Naive B cell (primary cell): Measurements from ENCODE around the gene TGM6. TPM values are rescaled to one million over a fixed set of nuclear protein-coding genes. Genes with fewer than 3 reads are reported as not detected.

Experiments used
- ATAC-seq, 2 donors: fragments of 150-1000 bp; cut with Tn5 transposase; 2 replicates each; pipeline ENCODE4 v1.10.0; 2021; ENCODE audit warnings: low read depth in 2 of 2, mild to moderate bottlenecking in 2 of 2, moderate library complexity in 2 of 2
- DNase-seq: peaks from one replicate; pipeline ENCODE4 v3.0.0; 2022
- H3K27ac Mint-ChIP-seq, 6 donors: one replicate each; pipeline ENCODE4 v1.8.0; 2020 to 2022; ENCODE audit warnings: mild to moderate bottlenecking in 6 of 6, mixed read lengths in 6 of 6, moderate library complexity in 5 of 6, inconsistent platforms in 2 of 6
- H3K27me3 Mint-ChIP-seq, 3 donors: one replicate each; pipeline ENCODE4 v1.8.0; 2021 to 2022; ENCODE audit warnings: mixed read lengths in 3 of 3, mild to moderate bottlenecking in 1 of 3
- H3K36me3 Mint-ChIP-seq, 2 donors: one replicate each; pipeline ENCODE4 v1.8.0; 2020 to 2022; ENCODE audit warnings: mixed read lengths in 2 of 2, inconsistent platforms in 1 of 2, mild to moderate bottlenecking in 1 of 2
- H3K4me1 Mint-ChIP-seq, 3 donors: one replicate each; pipeline ENCODE4 v1.8.0; 2020 to 2022; ENCODE audit warnings: mixed read lengths in 3 of 3, inconsistent platforms in 1 of 3, mild to moderate bottlenecking in 1 of 3, moderate library complexity in 1 of 3
- H3K4me3 Mint-ChIP-seq, 8 donors: one replicate each; pipeline ENCODE4 v1.8.0; 2020 to 2022; ENCODE audit warnings: mild to moderate bottlenecking in 8 of 8, mixed read lengths in 8 of 8, moderate library complexity in 8 of 8, inconsistent platforms in 2 of 8
- H3K9me3 Mint-ChIP-seq, 7 donors: one replicate each; pipeline ENCODE4 v1.8.0; 2020 to 2022; ENCODE audit warnings: mixed read lengths in 7 of 7, mild to moderate bottlenecking in 5 of 7, inconsistent platforms in 2 of 7, moderate library complexity in 1 of 7
- polyA plus RNA-seq, 6 donors: library from polyadenylated mRNA; unstranded; fragments of 300-500 nt; fragmentation: Illumina TruSeq; gene quantifications; one replicate each; pipeline ENCODE4 v1.2.3, GENCODE V29; 2021; ENCODE audit warnings: low read depth in 6 of 6

The TGM6 gene
- polyA plus RNA-seq, 6 donors from 2014 or later, result not detected

- peaks cover 0 to 2% (median 0%) of the 10 kb centered on the region in 3 donors for H3K4me1 Mint-ChIP-seq
- ATAC-seq (no peak), DNase-seq (no peak)
- H3K27ac Mint-ChIP-seq, result peak overlapping the region in 1 of 6 donors; percentile 72
- H3K27me3 Mint-ChIP-seq, result no peaks in the 10 kb centered on the region
- no peak overlapping the region for H3K4me3 Mint-ChIP-seq
- H3K9me3 Mint-ChIP-seq, result no peaks in the 10 kb centered on the region
- H3K36me3 Mint-ChIP-seq, result peaks cover 6 to 16% of the 10 kb centered on the region in 2 donors
These were observed 75.2 kb downstream of the TGM6 start for GRCh38 chr20:2455771-2456497.

GRCh38 chr20:2458919-2459499 is 78.3 kb downstream of the TGM6 start:
- Mint-ChIP-seq H3K36me3 (peaks cover 20 to 38% of the 10 kb centered on the region in 2 donors), H3K27ac (peak overlapping the region in 2 of 6 donors; percentile 15 to 22), H3K9me3 (no peaks in the 10 kb centered on the region), H3K4me3 (no peak overlapping the region), H3K4me1 (peaks cover 0 to 2% (median 0%) of the 10 kb centered on the region in 3 donors), H3K27me3 (no peaks in the 10 kb centered on the region)
- ATAC-seq (no peak), DNase-seq (no peak)

GRCh38 chr20:2459981-2460751 is 79.5 kb downstream of the TGM6 start:
- Mint-ChIP-seq H3K36me3 (peaks cover 20 to 38% of the 10 kb centered on the region in 2 donors), H3K9me3 (no peaks in the 10 kb centered on the region), H3K4me3 (no peak overlapping the region), H3K27ac (peak overlapping the region in 1 of 6 donors; percentile 67), H3K27me3 (no peaks in the 10 kb centered on the region), H3K4me1 (peaks cover 0 to 2% (median 1%) of the 10 kb centered on the region in 3 donors)
- ATAC-seq (no peak), DNase-seq (no peak)

GRCh38 chr20:2460752-2461424 is 80.2 kb downstream of the TGM6 start:
- H3K4me1 Mint-ChIP-seq, result peaks cover 4 to 9% (median 7%) of the 10 kb centered on the region in 3 donors
- no peak overlapping the region for H3K4me3 Mint-ChIP-seq
- peaks cover 27 to 45% of the 10 kb centered on the region in 2 donors for H3K36me3 Mint-ChIP-seq
- ATAC-seq, result no peak
- H3K27ac Mint-ChIP-seq, result peak overlapping the region in 1 of 6 donors; percentile 46
- no peaks in the 10 kb centered on the region for H3K9me3 Mint-ChIP-seq
- H3K27me3 Mint-ChIP-seq, result no peaks in the 10 kb centered on the region
- no peak for DNase-seq

GRCh38 chr20:2462484-2462883 is 81.8 kb downstream of the TGM6 start:
- ATAC-seq (no peak), DNase-seq (no peak)
- Mint-ChIP-seq H3K27me3 (no peaks in the 10 kb centered on the region), H3K36me3 (peaks cover 33 to 51% of the 10 kb centered on the region in 2 donors), H3K4me3 (no peak overlapping the region), H3K9me3 (no peaks in the 10 kb centered on the region), H3K4me1 (peaks cover 8 to 14% (median 11%) of the 10 kb centered on the region in 3 donors), H3K27ac (peak overlapping the region in 1 of 6 donors; percentile 66)

GRCh38 chr20:2463616-2464365 is 83.1 kb downstream of the TGM6 start:
- peaks cover 16 to 27% (median 20%) of the 10 kb centered on the region in 3 donors for H3K4me1 Mint-ChIP-seq
- no peak overlapping the region for H3K4me3 Mint-ChIP-seq
- H3K27me3 Mint-ChIP-seq, result no peaks in the 10 kb centered on the region
- no peaks in the 10 kb centered on the region for H3K9me3 Mint-ChIP-seq
- H3K27ac Mint-ChIP-seq, result no peak overlapping the region
- ATAC-seq, result no peak
- no peak for DNase-seq
- H3K36me3 Mint-ChIP-seq, result peaks cover 33 to 57% of the 10 kb centered on the region in 2 donors

GRCh38 chr20:2465100-2465499 is 84.4 kb downstream of the TGM6 start:
- ATAC-seq (peak; percentile 21 to 29), DNase-seq (peak; percentile 18)
- no peaks in the 10 kb centered on the region for H3K27me3 Mint-ChIP-seq
- peaks cover 22 to 37% (median 32%) of the 10 kb centered on the region in 3 donors for H3K4me1 Mint-ChIP-seq
- peaks cover 30 to 55% of the 10 kb centered on the region in 2 donors for H3K36me3 Mint-ChIP-seq
- peak overlapping the region in 1 of 6 donors; percentile 57 for H3K27ac Mint-ChIP-seq
- H3K4me3 Mint-ChIP-seq, result no peak overlapping the region
- no peaks in the 10 kb centered on the region for H3K9me3 Mint-ChIP-seq

GRCh38 chr20:2467412-2467811 is 86.7 kb downstream of the TGM6 start:
- ATAC-seq, result no peak
- H3K27ac Mint-ChIP-seq, result peak overlapping the region in 2 of 6 donors; percentile 64 to 84
- peaks cover 33 to 47% (median 41%) of the 10 kb centered on the region in 3 donors for H3K4me1 Mint-ChIP-seq
- peaks cover 0 to 4% (median 0%) of the 10 kb centered on the region in 7 donors for H3K9me3 Mint-ChIP-seq
- no peak for DNase-seq
- peak overlapping the region in 3 of 8 donors; percentile 1 to 98 (median 2) for H3K4me3 Mint-ChIP-seq
- no peaks in the 10 kb centered on the region for H3K27me3 Mint-ChIP-seq
- H3K36me3 Mint-ChIP-seq, result peaks cover 20 to 39% of the 10 kb centered on the region in 2 donors

- H3K4me1 Mint-ChIP-seq, result peaks cover 33 to 47% (median 43%) of the 10 kb centered on the region in 3 donors
- peaks cover 0 to 4% (median 0%) of the 10 kb centered on the region in 7 donors for H3K9me3 Mint-ChIP-seq
- no peak for DNase-seq
- peaks cover 13 to 31% of the 10 kb centered on the region in 2 donors for H3K36me3 Mint-ChIP-seq
- H3K27ac Mint-ChIP-seq, result peak overlapping the region in 2 of 6 donors; percentile 98 to 99
- no peak for ATAC-seq
- peak overlapping the region in 7 of 8 donors; percentile 16 to 100 (median 100) for H3K4me3 Mint-ChIP-seq
- no peaks in the 10 kb centered on the region for H3K27me3 Mint-ChIP-seq
These were observed 88.1 kb downstream of the TGM6 start for GRCh38 chr20:2468581-2469407.

GRCh38 chr20:2469991-2470422 is 89.3 kb downstream of the TGM6 start:
- Mint-ChIP-seq H3K4me3 (peak overlapping the region; percentile 98 to 100 (median 100)), H3K36me3 (peaks cover 13 to 31% of the 10 kb centered on the region in 2 donors), H3K27ac (peak overlapping the region; percentile 98 to 100 (median 99)), H3K4me1 (peaks cover 33 to 47% (median 46%) of the 10 kb centered on the region in 3 donors), H3K9me3 (peaks cover 0 to 4% (median 0%) of the 10 kb centered on the region in 7 donors), H3K27me3 (no peaks in the 10 kb centered on the region)
- DNase-seq (peak; percentile 63), ATAC-seq (peak; percentile 55 to 63)

GRCh38 chr20:2470423-2471193 is 89.9 kb downstream of the TGM6 start, which contains the start of gene SNRPB:
Gene SNRPB (minus strand): TSS chr20:2470789. CDS start chr20:2470690, 99 bp downstream.
- peak; percentile 90 to 91 for ATAC-seq
- peaks cover 32 to 42% (median 42%) of the 10 kb centered on the region in 3 donors for H3K4me1 Mint-ChIP-seq
- H3K4me3 Mint-ChIP-seq, result peak within 1 kb of the TSS; percentile 98 to 100 (median 100)
- H3K27me3 Mint-ChIP-seq, result no peaks in the 10 kb centered on the region
- peaks cover 8 to 26% of the 10 kb centered on the region in 2 donors for H3K36me3 Mint-ChIP-seq
- H3K9me3 Mint-ChIP-seq, result peaks cover 0 to 4% (median 0%) of the 10 kb centered on the region in 7 donors
- H3K27ac Mint-ChIP-seq, result peak within 1 kb of the TSS; percentile 98 to 100 (median 99)
- peak; percentile 96 for DNase-seq
